ENCODE data around the gene ZNF213.
"Not testable (repeated sequence)": the region's sequence is repeated elsewhere in the genome, so short reads cannot be mapped to it uniquely, and the experiment has no call there.

ZNF213 gene

DNA sequence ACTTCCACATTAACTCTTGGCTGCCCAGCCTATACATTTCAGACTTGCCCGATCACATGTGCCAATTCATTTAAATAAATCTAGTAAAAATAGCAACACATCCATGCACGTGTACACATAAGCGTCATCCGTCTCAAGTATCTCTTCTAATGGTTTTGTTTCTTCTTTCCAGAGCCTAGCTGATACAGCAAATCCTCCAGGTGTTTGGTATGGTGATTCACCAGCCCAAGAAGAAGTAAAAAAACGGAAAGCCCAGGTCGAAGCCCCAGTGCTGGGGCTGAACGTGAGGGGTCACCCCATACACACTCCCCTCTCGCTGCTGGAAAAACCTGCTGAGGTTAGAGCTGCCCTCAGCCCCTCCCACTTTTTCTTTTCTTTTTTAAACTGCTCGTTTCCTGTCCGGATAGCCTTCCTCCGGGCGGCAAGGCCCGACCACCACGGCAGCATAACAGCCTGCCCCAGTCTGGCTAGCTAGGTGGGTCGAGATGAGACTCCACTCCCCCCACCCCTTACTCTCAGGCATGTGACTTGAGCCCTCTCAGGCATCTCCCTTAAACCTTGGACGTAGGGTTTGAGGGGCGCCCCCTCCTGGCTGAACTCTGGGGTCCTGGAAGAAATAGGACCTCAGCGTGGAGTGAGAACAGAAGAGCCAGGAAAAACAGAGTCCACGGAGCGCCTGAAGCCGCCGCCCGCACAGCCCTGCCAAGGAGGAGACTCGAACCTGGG lies 39.2 kb downstream of the ZNF213 start:
- DNase-seq, result peak; percentile 67

DNA sequence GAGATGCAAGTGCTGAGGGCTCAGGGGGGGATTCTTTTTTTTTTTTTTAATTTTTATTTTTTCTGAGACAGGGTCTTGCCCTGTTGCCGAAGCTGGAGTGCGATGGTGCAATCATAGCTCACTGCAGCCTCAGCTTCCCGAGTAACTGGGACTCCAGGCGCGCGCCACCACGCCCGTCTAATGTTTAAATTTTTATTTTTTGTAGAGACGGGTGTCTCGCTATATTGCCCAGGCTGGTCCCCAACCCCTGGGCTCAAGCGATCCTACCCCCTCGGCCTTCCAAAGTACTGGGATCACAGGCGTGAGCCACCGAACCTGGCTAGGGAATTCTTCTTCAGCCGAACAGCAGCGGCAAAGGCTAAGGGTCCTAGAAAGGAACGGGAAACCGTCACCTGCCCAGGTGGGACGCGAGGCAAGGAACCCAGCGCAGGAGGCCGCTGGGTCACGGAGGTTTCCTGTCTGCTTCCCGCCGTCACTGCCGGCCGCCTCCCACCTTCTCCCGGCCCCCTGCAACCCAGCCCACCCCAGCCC lies 39.9 kb downstream of the ZNF213 start:
- no peak for DNase-seq

- DNase-seq, result peak; percentile 90
Observed at GRCh38 chr16:3175157-3176093, 40.6 kb downstream of the ZNF213 start.

- DNase-seq, result no peak
Observed at GRCh38 chr16:3179651-3180050, 44.8 kb downstream of the ZNF213 start.

- DNase-seq, result peak; percentile 79
Observed at GRCh38 chr16:3180445-3180878, 45.6 kb downstream of the ZNF213 start.

DNA sequence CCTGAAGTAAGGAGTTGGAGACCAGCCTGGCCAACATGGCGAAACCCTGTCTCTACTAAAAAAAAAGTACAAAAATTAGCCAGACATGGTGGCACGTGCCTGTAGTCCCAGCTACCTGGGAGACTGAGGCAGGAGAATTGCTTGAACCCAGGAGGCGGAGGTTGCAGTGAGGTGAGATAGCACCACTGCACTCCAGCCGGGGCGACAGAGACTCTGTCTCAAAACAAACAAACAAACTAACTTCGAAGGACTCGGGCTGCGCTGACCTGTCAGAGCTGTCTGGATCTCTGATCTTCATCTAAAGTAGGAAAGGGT lies 47.4 kb downstream of the ZNF213 start:
- DNase-seq, result not testable (repeated sequence)

- DNase-seq, result peak; percentile 91
Observed at GRCh38 chr16:3182608-3183444, 48.0 kb downstream of the ZNF213 start.

- DNase-seq, result peak; percentile 33
Observed at GRCh38 chr16:3183445-3184139, 48.8 kb downstream of the ZNF213 start.

GRCh38 chr16:3186946-3187690 lies 52.3 kb downstream of the ZNF213 start:
- no peak for DNase-seq

DNA sequence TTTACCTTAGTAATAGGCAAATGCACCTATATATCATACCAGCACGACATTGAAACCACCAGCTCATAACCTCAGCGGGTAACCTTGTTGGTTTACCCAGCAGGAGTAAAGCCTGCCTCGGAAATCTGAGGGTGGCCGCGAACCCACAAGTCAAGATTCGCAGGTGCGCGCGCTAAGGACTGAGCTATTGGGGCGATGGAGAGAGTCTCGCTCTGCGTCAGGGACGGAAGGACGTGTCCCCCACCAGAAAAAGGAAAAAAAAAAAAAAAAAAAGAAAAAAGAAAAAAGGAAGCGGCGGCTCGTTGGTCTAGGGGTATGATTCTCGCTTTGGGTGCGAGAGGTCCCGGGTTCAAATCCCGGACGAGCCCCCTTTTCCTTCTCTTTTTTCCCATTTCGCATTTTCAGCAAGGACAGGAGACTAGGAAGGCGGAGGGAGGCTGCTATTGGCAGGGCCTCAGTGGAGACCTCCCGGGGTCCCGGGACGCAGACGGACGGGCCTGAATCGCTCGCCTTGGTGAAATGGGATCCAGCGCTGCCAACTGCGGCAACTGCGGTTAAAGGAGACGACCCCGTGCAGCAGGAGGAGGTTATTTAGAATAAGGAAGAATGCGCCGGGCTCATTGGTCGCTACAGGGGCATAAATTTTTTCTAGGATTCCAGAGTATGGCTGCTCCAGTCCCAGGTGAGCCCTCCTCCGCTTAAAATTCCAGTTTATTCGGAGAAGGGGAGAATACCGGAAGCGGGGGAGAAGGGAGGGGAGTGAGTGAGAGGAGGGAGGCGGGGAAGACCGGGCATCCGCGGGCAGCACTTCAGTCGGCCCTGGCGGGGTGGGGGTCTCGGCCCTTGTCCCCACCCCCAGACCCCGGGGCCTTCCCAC lies 53.2 kb downstream of the ZNF213 start, which contains the start of gene OR1F1:
TSS of gene OR1F1 (plus strand) at position 407 of the 877 bp plus-strand sequence.
- DNase-seq, result peak; percentile 94

DNA sequence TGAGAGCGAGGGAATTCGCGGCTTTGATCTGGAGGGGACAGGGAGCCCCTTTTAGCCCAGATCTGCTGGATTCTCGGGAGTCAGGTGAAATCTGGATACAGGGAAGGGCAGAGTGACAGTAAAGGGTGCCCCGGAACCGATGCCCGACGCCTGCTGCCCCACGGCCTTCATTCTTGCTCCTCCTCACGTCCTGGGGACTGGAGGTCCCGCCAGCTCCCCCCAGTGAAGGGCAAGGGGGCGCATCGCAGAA lies 53.8 kb downstream of the ZNF213 start:
- DNase-seq, result no peak

DNA sequence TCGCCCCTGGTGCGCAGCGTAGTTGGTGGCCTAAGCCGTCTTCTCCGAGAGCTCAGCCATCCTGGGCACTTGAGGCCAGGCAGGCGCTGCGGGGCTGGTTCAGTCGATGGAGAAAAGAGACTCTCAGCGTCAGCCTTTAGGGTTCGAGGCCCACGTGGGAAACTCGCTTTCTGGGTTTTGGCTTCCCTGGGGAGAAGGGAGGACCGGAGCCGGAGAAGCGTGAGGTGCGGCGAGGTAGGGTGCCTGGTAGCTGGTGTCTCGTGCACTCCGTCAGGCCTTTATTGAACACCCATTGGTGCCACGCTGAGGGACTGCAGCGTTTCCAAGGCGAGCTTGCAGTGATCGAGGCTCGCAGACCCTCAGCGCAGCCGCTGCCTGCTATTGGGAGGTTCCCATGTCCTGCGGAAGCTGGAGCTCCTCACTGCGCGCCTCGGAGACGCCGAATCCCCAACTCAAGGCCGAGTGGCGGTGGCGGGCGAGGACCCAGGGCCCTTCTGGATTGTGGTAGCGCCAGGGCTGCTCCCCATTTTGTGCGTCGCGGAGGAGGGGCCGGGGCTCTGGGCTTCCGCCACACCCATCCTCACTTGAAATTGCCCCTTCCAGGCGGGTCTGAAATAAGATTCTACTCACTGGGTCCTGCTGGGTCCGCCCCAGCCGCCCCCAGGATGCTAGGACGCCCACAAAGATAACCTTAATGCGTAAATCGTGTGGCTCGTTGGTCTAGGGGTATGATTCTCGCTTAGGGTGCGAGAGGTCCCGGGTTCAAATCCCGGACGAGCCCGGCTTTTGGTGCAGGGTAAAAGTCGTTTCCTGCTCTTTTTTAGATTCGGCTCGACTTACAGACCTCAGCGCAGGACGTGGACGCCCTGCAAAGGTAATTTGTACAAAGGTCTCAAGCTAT lies 54.3 kb downstream of the ZNF213 start:
- peak; percentile 90 for DNase-seq

DNA sequence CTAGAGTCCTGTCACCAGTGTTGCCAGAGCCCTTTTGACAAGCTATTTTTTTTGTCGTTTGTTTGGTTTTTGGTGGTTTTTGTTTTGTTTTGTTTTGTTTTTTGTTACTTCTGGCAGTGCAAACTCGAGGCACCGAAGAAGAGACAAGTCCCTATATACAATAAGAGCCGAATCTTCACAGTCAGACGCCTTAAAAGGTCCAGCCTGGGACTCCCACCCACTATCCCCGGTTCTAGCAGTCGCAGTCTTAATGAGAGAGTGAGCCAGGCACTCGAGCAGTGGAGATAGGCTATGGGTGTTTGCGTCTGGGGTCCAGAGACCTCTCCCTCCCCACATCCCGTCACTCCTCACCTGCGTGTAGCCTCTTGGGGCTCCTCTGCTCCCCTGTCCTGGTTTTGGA lies 55.0 kb downstream of the ZNF213 start:
- DNase-seq, result no peak

GRCh38 chr16:3190949-3191353 lies 56.1 kb downstream of the ZNF213 start:
- no peak for DNase-seq

Measured in activated CD4-positive, alpha-beta T cell treated with anti-CD3 and anti-CD28 coated beads, Interleukin-10, Interleukin-2, amounts not matched to agents 100 ng/mL and 50 ng/mL, durations not matched to agents 16 hours and 8 hours (primary cell).